Smooth muscle cell (in vitro differentiated cells): ENCODE data around the gene MAPK8. TPM values are rescaled to one million over a fixed set of nuclear protein-coding genes. Genes with fewer than 3 reads are reported as not detected.

Experiments
- DNase-seq: peaks from one replicate; lab custom pipeline; 2025; ENCODE audit not compliant: unreplicated experiment; lab: John Stamatoyannopoulos, UW
- H2AFZ ChIP-seq: fragments of 200-600 bp; sonication (generic); 2 replicates; pipeline ENCODE4 v1.6.0; 2016; ENCODE audit warnings: antibody characterized with exemption, low read depth, mild to moderate bottlenecking
- H3F3A ChIP-seq: fragments of 200-600 bp; sonication (generic); 2 replicates; pipeline ENCODE4 v1.6.0; 2017; ENCODE audit warnings: antibody characterized with exemption, low read depth
- H3K27ac ChIP-seq: fragments of 200-600 bp; sonication (generic); 2 replicates; pipeline ENCODE4 v1.5.1; 2016; ENCODE audit warnings: low read depth, mild to moderate bottlenecking
- H3K27me3 ChIP-seq: fragments of 200-600 bp; sonication (generic); 2 replicates; pipeline ENCODE4 v1.6.1; 2016; ENCODE audit warnings: low read depth, mild to moderate bottlenecking
- H3K36me3 ChIP-seq: fragments of 200-600 bp; sonication (generic); 2 replicates; pipeline ENCODE4 v1.5.1; 2016; ENCODE audit warnings: low read depth
- H3K4me1 ChIP-seq: fragments of 200-600 bp; sonication (generic); 2 replicates; pipeline ENCODE4 v1.5.1; 2016; ENCODE audit warnings: low read depth
- H3K4me2 ChIP-seq: fragments of 200-600 bp; sonication (generic); 2 replicates; pipeline ENCODE4 v1.6.0; 2016; ENCODE audit warnings: mild to moderate bottlenecking
- H3K4me3 ChIP-seq: fragments of 200-600 bp; sonication (generic); 2 replicates; pipeline ENCODE4 v1.5.1; 2016; ENCODE audit warnings: mild to moderate bottlenecking
- H3K79me2 ChIP-seq: fragments of 200-600 bp; sonication (generic); 2 replicates; pipeline ENCODE4 v1.6.0; 2016; ENCODE audit warnings: low read depth, mild to moderate bottlenecking
- H3K9ac ChIP-seq: fragments of 200-600 bp; sonication (generic); 2 replicates; pipeline ENCODE4 v1.6.0; 2016; ENCODE audit warnings: low read depth
- H3K9me3 ChIP-seq: fragments of 200-600 bp; sonication (generic); replicated peaks from 2 replicates; pipeline ENCODE4 v1.5.1; 2016; ENCODE audit warnings: low read depth
- H4K20me1 ChIP-seq: fragments of 200-600 bp; sonication (generic); 2 replicates; pipeline ENCODE4 v1.6.0; 2016; ENCODE audit warnings: low read depth
- CTCF ChIP-seq: fragments of 200-600 bp; sonication (generic); IDR thresholded peaks from 2 replicates; pipeline ENCODE4 v1.5.1; 2017; ENCODE audit warnings: borderline replicate concordance, mild to moderate bottlenecking, antibody characterized with exemption; ENCODE audit not compliant: insufficient read depth, poor library complexity, severe bottlenecking
- WGBS: methylation state at CpG from one replicate; pipeline ENCODE4 v1.1.7; 2016; ENCODE audit warnings: low lambda C conversion rate; 5-methylcytosine and 5-hydroxymethylcytosine counted together
- polyA plus RNA-seq: library from polyadenylated mRNA; unstranded; fragments of >200 nt; fragmentation: Nextera tagmentation; extraction: Ambion mirVana; gene quantifications from 2 replicates; pipeline ENCODE4 v1.2.1, GENCODE V29; 2016
- total RNA-seq: library from RNA; depleted of rRNA; stranded (reverse); fragments of >200 nt; gene quantifications from 2 replicates; pipeline ENCODE4 v1.2.3, GENCODE V29; 2014

The MAPK8 gene
- total and polyA plus RNA-seq, 2 experiments from 2014 or later, result 13.1 to 45.5 TPM

- no peak overlapping the region for H3K27ac ChIP-seq
- H3K4me1 ChIP-seq, result peaks cover 6% of the 10 kb centered on the region
- no peak for DNase-seq
- H3K79me2 ChIP-seq, result no peaks in the 10 kb centered on the region
- H3K36me3 ChIP-seq, result no peaks in the 10 kb centered on the region
- 94% methylated on average over 3 of the region's 3 CpGs for WGBS
- no peak overlapping the region for H2AFZ ChIP-seq
- H3K4me2 ChIP-seq, result no peak overlapping the region
- H3K27me3 ChIP-seq, result no peaks in the 10 kb centered on the region
- TF ChIP-seq CTCF, result no peak
- no peak overlapping the region for H3K9ac ChIP-seq
- no peaks in the 10 kb centered on the region for H3K9me3 ChIP-seq
- H3F3A ChIP-seq, result no peaks in the 10 kb centered on the region
- no peak overlapping the region for H3K4me3 ChIP-seq
- H4K20me1 ChIP-seq, result no peaks in the 10 kb centered on the region
Measured at GRCh38 chr10:48437546-48437945, 131.1 kb downstream of the MAPK8 start.

GRCh38 chr10:48439031-48439430, 132.6 kb downstream of the MAPK8 start:
- TF ChIP-seq CTCF, result no peak
- no peak for DNase-seq
- no peak overlapping the region for H3K4me3 ChIP-seq
- no peaks in the 10 kb centered on the region for H3K79me2 ChIP-seq
- no peaks in the 10 kb centered on the region for H3K9me3 ChIP-seq
- no peaks in the 10 kb centered on the region for H4K20me1 ChIP-seq
- no peaks in the 10 kb centered on the region for H3K27me3 ChIP-seq
- peak overlapping the region; percentile 10 for H3K4me2 ChIP-seq
- no peak overlapping the region for H3K9ac ChIP-seq
- H3K27ac ChIP-seq, result no peak overlapping the region
- no peak overlapping the region for H2AFZ ChIP-seq
- H3F3A ChIP-seq, result no peaks in the 10 kb centered on the region
- H3K36me3 ChIP-seq, result no peaks in the 10 kb centered on the region
- WGBS, result 76% methylated on average over 2 of the region's 2 CpGs
- peaks cover 6% of the 10 kb centered on the region for H3K4me1 ChIP-seq

GRCh38 chr10:48439581-48440041, 133.1 kb downstream of the MAPK8 start:
- H4K20me1 ChIP-seq, result no peaks in the 10 kb centered on the region
- no peak overlapping the region for H3K27ac ChIP-seq
- H3K4me2 ChIP-seq, result no peak overlapping the region
- 91% methylated on average over 10 of the region's 10 CpGs for WGBS
- H2AFZ ChIP-seq, result no peak overlapping the region
- H3F3A ChIP-seq, result no peaks in the 10 kb centered on the region
- H3K4me1 ChIP-seq, result peaks cover 10% of the 10 kb centered on the region
- no peak overlapping the region for H3K4me3 ChIP-seq
- no peak for TF ChIP-seq CTCF
- H3K27me3 ChIP-seq, result no peaks in the 10 kb centered on the region
- H3K36me3 ChIP-seq, result no peaks in the 10 kb centered on the region
- DNase-seq, result no peak
- H3K79me2 ChIP-seq, result no peaks in the 10 kb centered on the region
- no peak overlapping the region for H3K9ac ChIP-seq
- no peaks in the 10 kb centered on the region for H3K9me3 ChIP-seq

- H3K4me2 ChIP-seq, result no peak overlapping the region
- no peaks in the 10 kb centered on the region for H3K9me3 ChIP-seq
- no peaks in the 10 kb centered on the region for H4K20me1 ChIP-seq
- H3K36me3 ChIP-seq, result no peaks in the 10 kb centered on the region
- no peaks in the 10 kb centered on the region for H3F3A ChIP-seq
- H3K27ac ChIP-seq, result no peak overlapping the region
- no peaks in the 10 kb centered on the region for H3K79me2 ChIP-seq
- no peak for DNase-seq
- WGBS, result 94% methylated on average over 4 of the region's 4 CpGs
- TF ChIP-seq CTCF, result no peak
- H3K4me3 ChIP-seq, result no peak overlapping the region
- peaks cover 17% of the 10 kb centered on the region for H3K4me1 ChIP-seq
- no peak overlapping the region for H2AFZ ChIP-seq
- H3K9ac ChIP-seq, result no peak overlapping the region
- H3K27me3 ChIP-seq, result no peaks in the 10 kb centered on the region
Measured at GRCh38 chr10:48440771-48441170, 134.3 kb downstream of the MAPK8 start.
